ENCODE measurements around the gene KXD1.

KXD1 gene

GRCh38 chr19:18577365-18577914, 19.8 kb downstream of the KXD1 start:
- TF ChIP-seq CTCF (IDR thresholded peaks at IDR 0.05; ENCODE audit: insufficient read depth, low read depth, low read length, missing control alignments), result no peak
- H3K4me3 ChIP-seq (ENCODE audit: low read depth, low read length), result no peak overlapping the region
- no peak for DNase-seq (ENCODE audit: low read depth)

DNA sequence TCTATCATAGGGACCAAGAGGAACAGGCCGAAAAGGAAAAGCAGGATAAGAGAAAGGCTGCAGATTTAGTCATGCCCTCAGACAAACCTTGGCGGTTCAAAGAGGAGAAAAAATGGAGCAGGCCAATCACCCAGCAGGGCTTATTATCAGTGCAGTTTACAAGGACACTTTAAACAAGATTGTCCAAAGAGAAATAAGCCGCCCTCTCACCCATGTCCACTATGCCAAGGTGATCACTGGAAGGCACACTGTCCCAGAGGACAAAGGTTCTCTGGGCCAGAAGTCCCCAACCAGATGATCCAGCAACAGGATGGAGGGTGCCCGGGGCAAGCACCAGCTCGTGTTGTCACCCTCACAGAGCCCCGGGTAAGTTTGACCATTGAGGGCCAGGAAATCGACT, 22.6 kb downstream of the KXD1 start:
- no peak for TF ChIP-seq CTCF (IDR thresholded peaks at IDR 0.05; ENCODE audit: insufficient read depth, low read depth, low read length, missing control alignments)
- no peak for DNase-seq (ENCODE audit: low read depth)

GRCh38 chr19:18586306-18586705, 28.6 kb downstream of the KXD1 start:
- H3K4me3 ChIP-seq (ENCODE audit: low read depth, low read length), result no peak overlapping the region
- TF ChIP-seq CTCF (IDR thresholded peaks at IDR 0.05; ENCODE audit: insufficient read depth, low read depth, low read length, missing control alignments), result no peak
- DNase-seq (ENCODE audit: low read depth), result peak; percentile 54

More for the DNA sequence above, 22.6 kb downstream of the KXD1 start:
- no peak overlapping the region for H3K4me3 ChIP-seq (ENCODE audit: low read depth, low read length)

DNA sequence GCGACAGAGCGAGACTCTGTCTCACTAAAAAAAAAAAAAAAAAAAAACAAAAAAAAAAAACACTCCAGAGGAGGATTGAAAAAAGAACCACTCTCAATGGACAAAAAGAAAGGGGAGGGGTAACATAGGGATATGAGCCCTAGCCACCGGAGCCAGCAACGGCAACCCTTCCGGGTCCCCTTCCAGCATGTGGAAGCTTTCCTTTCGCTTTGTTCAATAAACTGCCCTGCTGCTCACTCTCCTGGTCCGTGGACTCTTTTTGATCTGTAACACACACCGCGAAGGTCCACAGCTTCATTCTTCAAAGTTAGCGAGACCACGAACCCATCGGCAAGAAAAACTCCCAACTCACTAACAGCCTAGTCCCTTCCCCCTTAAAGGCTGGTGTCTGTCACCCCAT, 29.9 kb downstream of the KXD1 start:
- TF ChIP-seq CTCF (IDR thresholded peaks at IDR 0.05; ENCODE audit: insufficient read depth, low read depth, low read length, missing control alignments), result no peak
- H3K4me3 ChIP-seq (ENCODE audit: low read depth, low read length), result peak overlapping the region; percentile 75
- no peak for DNase-seq (ENCODE audit: low read depth)

- no peak for TF ChIP-seq CTCF (IDR thresholded peaks at IDR 0.05; ENCODE audit: insufficient read depth, low read depth, low read length, missing control alignments)
- peak overlapping the region; percentile 75 for H3K4me3 ChIP-seq (ENCODE audit: low read depth, low read length)
- no peak for DNase-seq (ENCODE audit: low read depth)
Measured at GRCh38 chr19:18587962-18588610, 30.4 kb downstream of the KXD1 start.

- H3K4me3 ChIP-seq (ENCODE audit: low read depth, low read length), result peak within 1 kb of the TSS; percentile 75
- TF ChIP-seq CTCF (IDR thresholded peaks at IDR 0.05; ENCODE audit: insufficient read depth, low read depth, low read length, missing control alignments), result peak; percentile 93
- peak; percentile 95 for DNase-seq (ENCODE audit: low read depth)
Measured at GRCh38 chr19:18588611-18589379, 31.1 kb downstream of the KXD1 start, which contains the start of gene REX1BD. REX1BD (plus strand) TSS chr19:18588798; CDS start chr19:18588802, 4 bp downstream.

Measured in GM12865 (cell line).